ENCODE measurements around the gene C1orf210. TPM values are rescaled to one million over a fixed set of nuclear protein-coding genes. Genes with fewer than 3 reads are reported as not detected.

Gene C1orf210
- total RNA-seq, 1 experiment from 2014 or later: not detected

- no peak overlapping the region for H3K9ac ChIP-seq (ENCODE audit: low read length)
- no peaks in the 10 kb centered on the region for H3K36me3 ChIP-seq (ENCODE audit: insufficient read depth, low read length)
- no peak overlapping the region for H3K4me2 ChIP-seq (ENCODE audit: low read depth, low read length, poor library complexity, severe bottlenecking)
- no peaks in the 10 kb centered on the region for H3K9me3 ChIP-seq (ENCODE audit: low read length)
- H3K9me2 ChIP-seq (replicated peaks; ENCODE audit: insufficient read depth, low read length): no peaks in the 10 kb centered on the region
- H3K27me3 ChIP-seq (ENCODE audit: low read length): no peaks in the 10 kb centered on the region
- H3K4me3 ChIP-seq (ENCODE audit: low read length): no peak overlapping the region
- no peaks in the 10 kb centered on the region for H3K79me2 ChIP-seq (ENCODE audit: low read length)
- H4K20me1 ChIP-seq (ENCODE audit: insufficient read depth, low read depth, low read length): no peaks in the 10 kb centered on the region
- no peaks in the 10 kb centered on the region for H3K4me1 ChIP-seq (ENCODE audit: low read length)
- no peak for DNase-seq
- H2AFZ ChIP-seq (ENCODE audit: low read length): no peak overlapping the region
- no peak overlapping the region for H3K27ac ChIP-seq (ENCODE audit: low read length)
Measured at GRCh38 chr1:43270421-43271095, 14.8 kb downstream of the C1orf210 start.

DNA sequence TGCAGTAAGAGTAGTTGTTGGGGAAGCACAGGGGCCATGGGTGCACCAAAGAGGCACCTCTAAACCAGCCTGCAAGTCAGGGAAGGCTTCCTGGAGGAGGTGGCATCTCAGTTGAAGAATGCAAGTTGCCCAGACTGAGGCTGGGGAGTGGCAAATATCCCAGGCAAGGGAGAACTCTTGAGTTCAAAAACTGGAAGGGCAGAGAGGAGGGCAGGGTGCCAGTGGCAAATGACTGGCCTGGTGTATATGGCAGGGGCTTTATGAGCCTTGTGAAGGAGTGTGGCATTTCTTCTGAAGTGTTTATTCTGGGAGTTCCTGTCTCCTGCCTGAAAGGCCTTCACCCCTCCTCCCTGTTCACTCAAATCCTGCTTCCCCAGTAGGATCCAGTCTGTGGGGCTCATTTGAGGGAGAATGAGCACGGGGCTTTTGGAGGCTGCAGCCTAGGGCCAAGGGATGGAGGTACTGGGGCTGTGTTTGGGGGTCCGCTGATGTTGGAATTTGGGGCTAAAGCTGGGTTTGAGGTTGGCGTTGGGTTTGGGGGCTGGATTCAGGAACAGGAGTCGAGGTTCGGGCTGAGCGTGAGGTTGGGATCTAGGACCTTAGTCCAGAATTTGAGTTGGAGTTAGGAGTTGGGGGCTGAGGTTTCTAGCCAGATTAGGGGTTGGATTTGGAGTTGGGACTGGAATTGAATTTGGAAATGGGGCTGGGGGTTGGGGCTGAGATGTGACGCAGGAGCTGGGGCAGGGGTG, 15.6 kb downstream of the C1orf210 start, which contains the start of gene TMEM125:
TMEM125 (plus strand) TSS at position 357 of the 749 bp plus-strand sequence. CDS start 2,740 bp downstream, outside the sequence.
- no peaks in the 10 kb centered on the region for H3K79me2 ChIP-seq (ENCODE audit: low read length)
- H2AFZ ChIP-seq (ENCODE audit: low read length): no peak within 1 kb of the TSS
- no peaks in the 10 kb centered on the region for H3K36me3 ChIP-seq (ENCODE audit: insufficient read depth, low read length)
- H3K4me1 ChIP-seq (ENCODE audit: low read length): no peaks in the 10 kb centered on the region
- H3K27ac ChIP-seq (ENCODE audit: low read length): no peak within 1 kb of the TSS
- H3K27me3 ChIP-seq (ENCODE audit: low read length): no peaks in the 10 kb centered on the region
- no peak within 1 kb of the TSS for H3K4me2 ChIP-seq (ENCODE audit: low read depth, low read length, poor library complexity, severe bottlenecking)
- no peaks in the 10 kb centered on the region for H3K9me3 ChIP-seq (ENCODE audit: low read length)
- no peak for DNase-seq
- no peaks in the 10 kb centered on the region for H4K20me1 ChIP-seq (ENCODE audit: insufficient read depth, low read depth, low read length)
- H3K4me3 ChIP-seq (ENCODE audit: low read length): no peak within 1 kb of the TSS
- no peak within 1 kb of the TSS for H3K9ac ChIP-seq (ENCODE audit: low read length)
- H3K9me2 ChIP-seq (replicated peaks; ENCODE audit: insufficient read depth, low read length): no peaks in the 10 kb centered on the region

GRCh38 chr1:43267818-43268425, 17.5 kb downstream of the C1orf210 start:
- H3K9me2 ChIP-seq (replicated peaks; ENCODE audit: insufficient read depth, low read length): no peaks in the 10 kb centered on the region
- no peak overlapping the region for H3K4me2 ChIP-seq (ENCODE audit: low read depth, low read length, poor library complexity, severe bottlenecking)
- no peaks in the 10 kb centered on the region for H3K9me3 ChIP-seq (ENCODE audit: low read length)
- H3K27me3 ChIP-seq (ENCODE audit: low read length): no peaks in the 10 kb centered on the region
- no peaks in the 10 kb centered on the region for H4K20me1 ChIP-seq (ENCODE audit: insufficient read depth, low read depth, low read length)
- H3K4me1 ChIP-seq (ENCODE audit: low read length): no peaks in the 10 kb centered on the region
- no peak overlapping the region for H3K9ac ChIP-seq (ENCODE audit: low read length)
- H2AFZ ChIP-seq (ENCODE audit: low read length): no peak overlapping the region
- no peaks in the 10 kb centered on the region for H3K79me2 ChIP-seq (ENCODE audit: low read length)
- no peaks in the 10 kb centered on the region for H3K36me3 ChIP-seq (ENCODE audit: insufficient read depth, low read length)
- H3K27ac ChIP-seq (ENCODE audit: low read length): no peak overlapping the region
- no peak for DNase-seq
- no peak overlapping the region for H3K4me3 ChIP-seq (ENCODE audit: low read length)

DNA sequence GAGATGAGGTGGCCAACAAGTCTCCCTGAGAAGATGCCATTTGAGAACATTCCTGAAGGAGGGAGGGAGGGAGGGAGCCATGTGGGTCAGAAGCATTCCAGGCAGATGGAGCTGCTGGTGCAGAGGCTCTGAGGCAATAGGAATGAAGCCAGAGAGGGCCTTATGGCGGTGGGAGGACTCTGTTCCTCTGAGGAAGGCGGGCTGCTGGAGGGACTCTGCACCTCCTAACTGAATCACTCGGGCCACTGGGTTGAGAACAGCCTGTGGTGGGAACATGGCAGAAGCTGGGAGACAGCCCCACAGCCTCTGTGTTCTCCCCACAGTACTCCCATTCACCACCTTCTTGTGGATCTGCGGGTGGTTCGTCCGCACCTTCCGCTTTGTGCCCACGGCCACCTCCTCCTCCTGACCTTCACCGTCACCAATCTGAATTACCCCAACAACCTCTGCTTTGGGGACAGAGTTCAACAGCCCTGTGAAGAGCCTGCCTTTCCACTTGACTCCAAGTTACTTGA, 18.0 kb downstream of the C1orf210 start:
- Histone ChIP-seq H3K79me2 (ENCODE audit: low read length) (no peaks in the 10 kb centered on the region), H3K27me3 (ENCODE audit: low read length) (no peaks in the 10 kb centered on the region), H3K27ac (ENCODE audit: low read length) (no peak overlapping the region), H2AFZ (ENCODE audit: low read length) (no peak overlapping the region), H3K9ac (ENCODE audit: low read length) (no peak overlapping the region), H3K4me2 (ENCODE audit: low read depth, low read length, poor library complexity, severe bottlenecking) (no peak overlapping the region), H3K36me3 (ENCODE audit: insufficient read depth, low read length) (no peaks in the 10 kb centered on the region), H3K9me2 (replicated peaks; ENCODE audit: insufficient read depth, low read length) (no peaks in the 10 kb centered on the region), H4K20me1 (ENCODE audit: insufficient read depth, low read depth, low read length) (no peaks in the 10 kb centered on the region), H3K4me3 (ENCODE audit: low read length) (no peak overlapping the region), H3K4me1 (ENCODE audit: low read length) (no peaks in the 10 kb centered on the region), H3K9me3 (ENCODE audit: low read length) (peaks cover 3% of the 10 kb centered on the region; the same call in 1 of the 2 replicates)
- DNase-seq: no peak

GRCh38 chr1:43266881-43267280, 18.5 kb downstream of the C1orf210 start:
- no peaks in the 10 kb centered on the region for H4K20me1 ChIP-seq (ENCODE audit: insufficient read depth, low read depth, low read length)
- H3K36me3 ChIP-seq (ENCODE audit: insufficient read depth, low read length): no peaks in the 10 kb centered on the region
- H3K9me3 ChIP-seq (ENCODE audit: low read length): peaks cover 3% of the 10 kb centered on the region; the same call in 1 of the 2 replicates
- H3K27me3 ChIP-seq (ENCODE audit: low read length): no peaks in the 10 kb centered on the region
- H3K79me2 ChIP-seq (ENCODE audit: low read length): no peaks in the 10 kb centered on the region
- no peaks in the 10 kb centered on the region for H3K4me1 ChIP-seq (ENCODE audit: low read length)
- H2AFZ ChIP-seq (ENCODE audit: low read length): no peak overlapping the region
- no peaks in the 10 kb centered on the region for H3K9me2 ChIP-seq (replicated peaks; ENCODE audit: insufficient read depth, low read length)
- H3K4me2 ChIP-seq (ENCODE audit: low read depth, low read length, poor library complexity, severe bottlenecking): no peak overlapping the region
- H3K4me3 ChIP-seq (ENCODE audit: low read length): no peak overlapping the region
- no peak for DNase-seq
- H3K27ac ChIP-seq (ENCODE audit: low read length): no peak overlapping the region
- H3K9ac ChIP-seq (ENCODE audit: low read length): no peak overlapping the region

- Histone ChIP-seq H3K27me3 (ENCODE audit: low read length) (no peaks in the 10 kb centered on the region), H4K20me1 (ENCODE audit: insufficient read depth, low read depth, low read length) (no peaks in the 10 kb centered on the region), H3K9me2 (replicated peaks; ENCODE audit: insufficient read depth, low read length) (no peaks in the 10 kb centered on the region), H3K4me2 (ENCODE audit: low read depth, low read length, poor library complexity, severe bottlenecking) (no peak overlapping the region), H3K9ac (ENCODE audit: low read length) (no peak overlapping the region), H3K9me3 (ENCODE audit: low read length) (peaks cover 3% of the 10 kb centered on the region; the same call in 1 of the 2 replicates), H2AFZ (ENCODE audit: low read length) (no peak overlapping the region), H3K4me1 (ENCODE audit: low read length) (no peaks in the 10 kb centered on the region), H3K27ac (ENCODE audit: low read length) (no peak overlapping the region), H3K4me3 (ENCODE audit: low read length) (no peak overlapping the region), H3K36me3 (ENCODE audit: insufficient read depth, low read length) (no peaks in the 10 kb centered on the region), H3K79me2 (ENCODE audit: low read length) (no peaks in the 10 kb centered on the region)
- no peak for DNase-seq
Measured at GRCh38 chr1:43265431-43265830, 19.9 kb downstream of the C1orf210 start.

- Histone ChIP-seq H3K79me2 (ENCODE audit: low read length) (no peaks in the 10 kb centered on the region), H3K9me3 (ENCODE audit: low read length) (peaks cover 3% of the 10 kb centered on the region; the same call in 1 of the 2 replicates), H3K27ac (ENCODE audit: low read length) (no peak overlapping the region), H3K4me3 (ENCODE audit: low read length) (no peak overlapping the region), H3K4me2 (ENCODE audit: low read depth, low read length, poor library complexity, severe bottlenecking) (no peak overlapping the region), H3K9ac (ENCODE audit: low read length) (no peak overlapping the region), H3K36me3 (ENCODE audit: insufficient read depth, low read length) (no peaks in the 10 kb centered on the region), H4K20me1 (ENCODE audit: insufficient read depth, low read depth, low read length) (no peaks in the 10 kb centered on the region), H3K4me1 (ENCODE audit: low read length) (no peaks in the 10 kb centered on the region), H3K9me2 (replicated peaks; ENCODE audit: insufficient read depth, low read length) (no peaks in the 10 kb centered on the region), H3K27me3 (ENCODE audit: low read length) (no peaks in the 10 kb centered on the region), H2AFZ (ENCODE audit: low read length) (no peak overlapping the region)
- no peak for DNase-seq
Measured at GRCh38 chr1:43258370-43258769, 27.0 kb downstream of the C1orf210 start.
